ENCODE data around the gene ITM2C.

ITM2C gene

DNA sequence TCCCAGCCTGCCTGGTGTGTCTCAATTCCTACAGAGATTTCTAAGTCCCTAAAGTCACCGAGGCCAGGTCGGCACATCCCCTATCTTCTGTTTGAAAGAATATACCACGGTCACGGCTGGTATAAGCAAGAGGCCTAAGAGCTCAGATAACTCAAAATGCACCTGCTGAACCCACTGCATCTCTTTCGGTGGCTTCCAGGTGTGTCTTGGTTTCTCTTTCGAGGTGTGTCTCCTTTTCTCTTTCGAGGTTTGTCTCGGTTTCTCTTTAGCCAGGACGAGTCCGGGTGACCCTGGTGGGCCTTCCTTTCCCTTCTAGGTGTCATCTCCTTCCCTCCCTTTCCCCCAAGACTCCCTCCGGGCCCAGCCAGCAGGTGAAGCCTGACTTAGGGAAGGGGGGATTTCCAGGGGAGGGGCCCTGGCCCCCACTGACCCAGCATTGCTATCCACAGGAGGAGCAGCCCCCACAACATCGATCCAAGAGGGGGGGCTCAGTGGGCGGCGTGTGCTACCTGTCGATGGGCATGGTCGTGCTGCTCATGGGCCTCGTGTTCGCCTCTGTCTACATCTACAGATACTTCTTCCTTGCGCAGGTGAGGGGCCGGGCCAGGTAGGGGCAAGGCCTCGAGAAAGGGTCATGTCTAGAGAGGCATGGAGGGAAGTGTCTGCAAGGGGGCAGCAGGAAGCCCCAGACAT lies 8.4 kb downstream of the ITM2C start:
- no peak for DNase-seq (ENCODE audit: low spot score)
- FAIRE-seq = no peak

DNA sequence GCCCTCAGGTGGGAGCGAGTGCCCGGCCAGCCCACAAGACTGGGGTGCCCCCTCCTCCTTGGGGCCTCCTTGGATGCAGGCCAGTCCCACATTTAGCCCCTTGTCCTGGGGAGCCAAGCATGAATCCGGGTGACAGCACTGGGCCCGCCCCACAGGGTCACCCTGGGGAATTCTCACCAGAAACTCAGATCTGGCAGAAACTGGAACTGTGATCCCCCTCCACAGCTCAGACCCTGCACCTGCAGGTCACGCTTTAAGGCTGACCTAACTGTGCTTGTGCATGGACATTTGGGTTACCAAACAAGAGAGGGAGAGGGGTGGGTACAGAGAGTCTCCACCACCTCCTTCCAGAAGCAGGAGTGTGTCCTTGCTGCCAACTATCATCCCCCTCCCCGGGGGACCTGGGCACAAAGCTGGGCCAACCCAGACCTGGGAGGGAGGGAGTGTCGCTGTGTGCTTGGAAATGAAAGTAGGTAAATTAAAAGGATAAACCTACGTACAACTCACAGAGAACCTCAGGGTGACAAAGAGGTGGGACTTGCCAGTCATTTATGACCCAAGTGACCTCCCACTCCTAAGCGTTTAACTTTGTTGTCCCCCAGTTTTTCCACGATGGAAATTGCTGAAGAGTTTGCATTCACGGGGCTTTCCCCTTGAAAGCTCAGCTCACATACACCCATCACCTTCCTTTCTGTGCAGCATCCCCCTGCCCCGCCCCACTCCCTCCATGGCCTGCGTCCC lies 9.1 kb downstream of the ITM2C start:
- DNase-seq (ENCODE audit: low spot score) = no peak
- FAIRE-seq = no peak

- no peak for DNase-seq (ENCODE audit: low spot score)
- FAIRE-seq = no peak
These were observed 9.7 kb downstream of the ITM2C start for GRCh38 chr2:230874456-230874855.

DNA sequence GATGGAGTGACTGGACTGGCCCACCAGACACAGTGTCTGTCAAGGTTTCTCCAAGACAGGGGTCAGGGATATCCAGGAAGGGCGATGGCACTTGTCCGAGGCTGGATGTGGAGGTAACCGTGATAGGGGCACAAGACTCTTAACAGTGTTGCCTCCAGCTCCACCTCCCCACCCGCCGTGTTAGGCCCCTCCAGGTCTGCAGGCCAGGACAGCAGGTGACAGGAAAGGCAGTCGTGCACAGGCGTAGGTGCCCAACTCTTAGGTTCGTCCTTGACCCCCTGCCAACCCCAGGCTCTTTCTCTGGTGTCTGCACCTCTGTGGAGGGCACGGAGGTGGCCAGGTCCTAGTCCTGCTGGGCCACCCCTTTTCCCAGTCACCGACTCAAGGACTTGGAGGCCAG lies 10.1 kb downstream of the ITM2C start:
- FAIRE-seq (no peak), DNase-seq (ENCODE audit: low spot score) (no peak)

- FAIRE-seq (no peak), DNase-seq (ENCODE audit: low spot score) (no peak)
These were observed 10.9 kb downstream of the ITM2C start for GRCh38 chr2:230875347-230876315.

- DNase-seq (ENCODE audit: low spot score) = no peak
- FAIRE-seq = no peak
These were observed 12.5 kb downstream of the ITM2C start for GRCh38 chr2:230877116-230877758.

- no peak for FAIRE-seq
These were observed 13.2 kb downstream of the ITM2C start for GRCh38 chr2:230877759-230878598.

DNA sequence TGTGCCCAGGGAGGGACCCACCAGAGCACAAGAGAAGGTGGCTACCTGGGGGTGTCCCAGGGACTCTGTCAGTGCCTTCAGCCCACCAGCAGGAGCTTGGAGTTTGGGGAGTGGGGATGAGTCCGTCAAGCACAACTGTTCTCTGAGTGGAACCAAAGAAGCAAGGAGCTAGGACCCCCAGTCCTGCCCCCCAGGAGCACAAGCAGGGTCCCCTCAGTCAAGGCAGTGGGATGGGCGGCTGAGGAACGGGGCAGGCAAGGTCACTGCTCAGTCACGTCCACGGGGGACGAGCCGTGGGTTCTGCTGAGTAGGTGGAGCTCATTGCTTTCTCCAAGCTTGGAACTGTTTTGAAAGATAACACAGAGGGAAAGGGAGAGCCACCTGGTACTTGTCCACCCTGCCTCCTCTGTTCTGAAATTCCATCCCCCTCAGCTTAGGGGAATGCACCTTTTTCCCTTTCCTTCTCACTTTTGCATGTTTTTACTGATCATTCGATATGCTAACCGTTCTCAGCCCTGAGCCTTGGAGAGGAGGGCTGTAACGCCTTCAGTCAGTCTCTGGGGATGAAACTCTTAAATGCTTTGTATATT lies 14.0 kb downstream of the ITM2C start:
- DNase-seq (ENCODE audit: low spot score) (no peak), FAIRE-seq (no peak)

More at GRCh38 chr2:230877759-230878598, 13.2 kb downstream of the ITM2C start:
- no peak for DNase-seq (ENCODE audit: low spot score)

GRCh38 chr2:230879271-230879882 lies 14.6 kb downstream of the ITM2C start:
- no peak for FAIRE-seq

DNA sequence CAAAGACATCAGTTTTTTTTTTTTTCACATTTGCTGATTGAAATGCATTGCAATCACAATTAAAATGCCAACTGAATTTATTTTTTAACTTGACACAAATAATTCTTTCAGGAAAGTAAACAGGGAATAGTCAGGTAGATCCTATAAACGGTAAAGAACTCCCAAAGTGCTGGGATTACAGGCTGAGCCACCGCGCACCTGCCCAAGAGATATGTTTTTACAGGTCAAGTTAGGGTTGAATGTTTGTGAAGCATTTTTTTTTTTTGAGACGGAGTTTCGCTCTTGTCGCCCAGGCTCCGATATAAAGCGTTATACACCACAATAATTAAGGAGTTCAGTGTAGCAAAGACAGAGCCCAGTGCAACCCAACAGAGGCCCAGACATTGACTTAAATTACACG lies 15.1 kb downstream of the ITM2C start:
- FAIRE-seq = no peak
- DNase-seq (ENCODE audit: low spot score) = no peak

More at GRCh38 chr2:230879271-230879882, 14.6 kb downstream of the ITM2C start:
- DNase-seq (ENCODE audit: low spot score) = no peak

DNA sequence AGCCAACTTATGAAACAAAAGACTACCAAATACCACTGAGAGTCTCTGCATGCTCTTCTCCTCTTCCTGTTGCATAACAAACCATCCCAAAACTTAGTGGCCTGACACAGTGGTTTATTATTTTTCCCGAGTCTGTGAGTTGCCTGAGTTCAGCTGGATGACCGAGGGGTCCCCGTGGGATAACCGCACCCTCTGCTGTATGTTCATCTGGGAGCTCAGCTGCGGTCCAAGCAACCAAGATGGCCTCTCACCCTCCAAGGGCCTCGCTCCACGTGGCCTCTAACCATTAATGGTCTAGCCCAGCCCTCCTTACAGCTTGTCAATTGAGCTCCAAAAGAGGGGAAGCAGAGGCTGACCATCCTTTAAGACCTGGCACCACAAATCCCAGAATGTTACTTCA lies 17.1 kb downstream of the ITM2C start:
- no peak for DNase-seq (ENCODE audit: low spot score)
- FAIRE-seq = no peak

DNA sequence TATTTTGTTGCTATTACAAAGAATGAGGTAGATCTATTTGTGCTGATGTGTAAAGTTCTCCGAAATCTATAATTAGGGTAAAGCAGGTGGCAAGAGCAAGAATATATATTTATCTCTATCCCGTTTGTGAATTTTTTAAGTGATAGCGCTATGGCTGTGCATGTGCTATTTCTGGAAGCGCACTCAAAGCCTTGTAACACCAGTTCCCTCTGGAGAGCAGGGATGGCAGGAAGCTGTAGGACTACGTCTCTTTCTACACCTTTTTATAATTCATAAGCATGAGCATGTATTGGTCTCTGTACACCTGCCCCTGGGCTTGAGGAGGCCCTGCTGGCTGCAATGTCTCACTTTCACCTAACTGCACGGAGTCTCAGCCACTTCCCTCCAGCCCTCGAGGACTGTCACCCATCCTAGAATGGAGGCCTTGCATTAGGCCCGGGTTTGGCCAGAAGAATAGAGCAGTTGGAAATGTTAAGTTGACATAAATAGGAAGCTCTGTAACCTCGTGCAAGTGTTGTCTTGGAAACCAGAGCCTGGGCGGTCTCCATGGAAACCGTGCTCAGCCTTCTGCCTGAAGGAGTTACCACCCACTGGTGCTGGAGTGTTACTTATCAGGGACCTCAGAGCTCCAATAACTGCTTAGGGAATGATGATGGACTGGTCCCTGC lies 20.9 kb downstream of the ITM2C start:
- DNase-seq (ENCODE audit: low spot score) (no peak), FAIRE-seq (no peak)

GRCh38 chr2:230886206-230886605 lies 21.5 kb downstream of the ITM2C start:
- DNase-seq (ENCODE audit: low spot score) (no peak), FAIRE-seq (no peak)

GRCh38 chr2:230886671-230887071 lies 21.9 kb downstream of the ITM2C start:
- FAIRE-seq (no peak), DNase-seq (ENCODE audit: low spot score) (no peak)

DNA sequence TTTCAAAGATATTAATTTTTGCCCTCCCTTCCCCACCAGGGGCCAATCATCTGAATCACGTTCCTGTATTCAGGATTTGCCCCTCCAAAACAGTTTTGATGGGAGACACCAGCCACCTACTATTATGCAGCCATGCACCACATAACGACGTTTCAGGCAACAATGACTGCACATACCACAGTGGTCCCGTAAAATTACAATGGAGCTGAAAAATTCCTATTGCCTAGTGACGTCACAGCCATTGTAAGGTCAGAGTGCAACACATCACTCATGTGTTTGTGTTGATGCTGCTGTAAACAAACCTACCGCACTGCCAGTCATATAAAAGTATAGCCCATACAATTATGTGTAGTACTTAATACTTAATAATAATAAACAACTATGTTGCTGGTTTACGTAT lies 22.6 kb downstream of the ITM2C start:
- DNase-seq (ENCODE audit: low spot score) = no peak
- FAIRE-seq = no peak

DNA sequence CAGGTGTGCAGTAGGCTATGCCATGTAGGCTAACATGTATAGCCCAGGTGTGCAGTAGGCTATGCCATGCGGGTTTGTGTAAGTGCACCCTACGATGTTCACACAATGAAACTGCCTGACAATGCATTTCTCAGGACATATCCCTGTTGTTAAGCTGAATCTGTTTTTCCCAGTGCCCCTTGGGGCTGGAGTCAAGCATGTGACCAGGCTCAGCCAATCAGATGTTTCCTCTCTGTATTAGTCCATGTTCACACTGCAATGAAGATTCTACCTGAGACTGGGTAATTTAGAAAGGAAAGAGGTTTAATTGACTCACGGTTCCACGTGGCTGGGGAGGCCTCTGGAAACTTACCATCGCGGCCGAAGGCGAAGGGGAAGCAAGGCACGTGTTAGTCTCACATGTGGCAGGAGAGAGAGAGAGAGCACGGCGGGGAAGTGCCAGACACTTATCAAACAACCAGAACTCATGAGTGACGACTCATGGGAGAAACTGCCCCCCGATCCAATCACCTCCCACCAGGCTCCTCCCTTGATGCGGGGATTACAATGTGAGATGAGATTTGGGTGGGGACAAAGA lies 24.2 kb downstream of the ITM2C start:
- FAIRE-seq (no peak), DNase-seq (ENCODE audit: low spot score) (no peak)

DNA sequence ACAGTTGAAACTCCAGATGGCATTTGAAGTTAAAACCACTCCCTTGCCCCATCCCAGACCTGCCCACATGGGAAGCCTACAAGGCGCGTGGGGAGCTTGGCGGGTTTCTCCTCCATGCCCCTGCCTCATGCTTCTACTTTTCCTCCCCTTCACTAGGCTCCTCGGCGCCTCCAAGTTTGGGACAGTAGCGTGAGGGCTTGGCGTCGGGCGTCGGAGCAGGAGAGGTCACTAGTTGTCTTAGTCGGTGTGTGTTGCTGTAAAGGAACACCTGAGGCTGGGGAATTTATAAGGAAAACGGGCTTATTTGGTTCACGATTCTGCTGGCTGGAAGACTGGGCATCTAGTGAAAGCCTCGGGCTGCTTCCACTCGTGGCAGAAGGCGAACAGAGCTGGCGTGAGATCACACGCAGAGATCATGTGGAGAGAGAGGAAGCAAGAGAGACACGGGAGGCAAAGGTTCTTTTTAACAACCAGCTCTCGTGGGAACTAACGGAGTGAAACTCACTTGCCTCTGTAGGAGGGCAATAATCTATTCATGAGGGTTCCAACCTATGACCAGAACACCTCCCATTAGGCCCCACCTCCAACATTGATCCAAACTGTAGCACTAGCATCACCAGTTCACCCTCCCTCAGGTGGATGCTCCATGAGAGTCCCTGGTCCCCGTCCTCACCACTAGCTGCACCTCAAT lies 25.3 kb downstream of the ITM2C start:
- FAIRE-seq (no peak), DNase-seq (ENCODE audit: low spot score) (no peak)

DNA sequence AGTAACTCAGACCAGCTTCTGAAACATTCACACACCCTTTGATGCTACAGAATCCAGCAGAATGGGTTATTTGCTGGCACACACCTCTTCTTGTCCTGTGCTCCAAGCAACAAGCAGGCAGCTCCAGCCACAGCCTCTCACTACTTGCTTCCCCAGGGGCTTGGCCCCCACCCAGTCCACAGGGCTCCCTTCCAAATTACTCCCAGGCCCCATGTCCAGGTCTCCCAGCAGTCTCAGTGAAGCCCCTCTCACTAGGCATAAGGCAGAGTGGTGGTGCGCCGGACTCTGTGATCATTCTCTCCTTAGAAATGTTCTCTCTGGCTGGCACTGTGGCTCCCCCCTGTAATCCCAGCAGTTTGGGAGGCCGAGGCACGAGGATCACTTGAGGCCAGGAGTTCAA lies 25.9 kb downstream of the ITM2C start:
- FAIRE-seq = no peak
- no peak for DNase-seq (ENCODE audit: low spot score)
